Upper lobe of left lung (tissue), 6 donors: ENCODE data around the gene MVD. TPM values are rescaled to one million over a fixed set of nuclear protein-coding genes. Genes with fewer than 3 reads are reported as not detected.

Source experiments
- ATAC-seq, 2 donors: fragments of 200-7000 bp; cut with Tn5 transposase; one replicate each; pipeline ENCODE4 v1.9.1; 2022; ENCODE audit warnings: mild to moderate bottlenecking in 2 of 2, moderate library complexity in 2 of 2; ENCODE audit not compliant: low FRiP score in 2 of 2
- DNase-seq, 2 donors: peaks; one replicate each; pipeline ENCODE4 v3.0.0-alpha.2; 2019 to 2020
- H3K27ac ChIP-seq, 4 donors: fragments of 200-600 bp; sonication (generic); one replicate each; pipeline ENCODE4 v1.5.1; 2016 to 2019
- H3K27me3 ChIP-seq, 4 donors: fragments of 200-600 bp; sonication (generic); one replicate each; pipeline ENCODE4 v1.5.1; 2017 to 2019
- H3K36me3 ChIP-seq, 4 donors: fragments of 200-600 bp; sonication (generic); one replicate each; pipeline ENCODE4 v1.5.1; 2016 to 2019
- H3K4me1 ChIP-seq, 4 donors: fragments of 200-600 bp; sonication (generic); one replicate each; pipeline ENCODE4 v1.5.1; 2018 to 2019
- H3K4me3 ChIP-seq, 4 donors: fragments of 200-600 bp; sonication (generic); one replicate each; pipeline ENCODE4 v1.5.1; 2017 to 2019; ENCODE audit warnings: mild to moderate bottlenecking in 2 of 4, moderate library complexity in 1 of 4
- H3K9me3 ChIP-seq, 4 donors: fragments of 200-600 bp; sonication (generic); one replicate each; pipeline ENCODE4 v1.5.1; 2018 to 2019
- CTCF ChIP-seq, 6 experiments: fragments of 450-650 bp in 4 of 6; fragments of 200-600 bp in 2 of 6; sonication (generic) in 2 of 6; IDR thresholded peaks; one replicate each; pipeline ENCODE4 v1.5.1; 2016 to 2019; ENCODE audit warnings: antibody characterized with exemption in 6 of 6
- EP300 ChIP-seq, 4 donors: sonication (generic); formaldehyde crosslinking; IDR thresholded peaks; one replicate each; pipeline ENCODE4 v1.5.1; 2017; ENCODE audit warnings: antibody characterized with exemption in 4 of 4, control low read depth in 2 of 4
- POLR2A ChIP-seq, 4 donors: fragments of 450-650 bp; IDR thresholded peaks; one replicate each; pipeline ENCODE4 v1.5.1; 2016 to 2017; ENCODE audit warnings: antibody characterized with exemption in 4 of 4, mild to moderate bottlenecking in 2 of 4
- POLR2AphosphoS5 ChIP-seq, 2 donors: sonication (generic); formaldehyde crosslinking; IDR thresholded peaks; one replicate each; pipeline ENCODE4 v1.5.1; 2017; ENCODE audit warnings: antibody characterized with exemption in 2 of 2
- WGBS, 2 donors: methylation state at CpG; one replicate each; pipeline ENCODE4 v1.1.5; 2017 to 2018; 5-methylcytosine and 5-hydroxymethylcytosine counted together
- total RNA-seq, 6 donors: library from RNA; depleted of rRNA in 4 of 6; stranded (reverse); fragments of >200 nt in 4 of 6; gene quantifications; one replicate each; pipeline versions ENCODE4 v1.1.0 to v1.2.1, GENCODE V29; 2016 to 2021
- donor health status: DM: no; HTN: no; CAD: no; lungs with moderate emphysema.
- donor health status: DM: no; HTN: yes; CAD: no; lungs with severe emphysema.

Gene MVD
- total RNA-seq, 6 donors from 2014 or later: 38.1 to 114 (median 90.5) TPM

DNA sequence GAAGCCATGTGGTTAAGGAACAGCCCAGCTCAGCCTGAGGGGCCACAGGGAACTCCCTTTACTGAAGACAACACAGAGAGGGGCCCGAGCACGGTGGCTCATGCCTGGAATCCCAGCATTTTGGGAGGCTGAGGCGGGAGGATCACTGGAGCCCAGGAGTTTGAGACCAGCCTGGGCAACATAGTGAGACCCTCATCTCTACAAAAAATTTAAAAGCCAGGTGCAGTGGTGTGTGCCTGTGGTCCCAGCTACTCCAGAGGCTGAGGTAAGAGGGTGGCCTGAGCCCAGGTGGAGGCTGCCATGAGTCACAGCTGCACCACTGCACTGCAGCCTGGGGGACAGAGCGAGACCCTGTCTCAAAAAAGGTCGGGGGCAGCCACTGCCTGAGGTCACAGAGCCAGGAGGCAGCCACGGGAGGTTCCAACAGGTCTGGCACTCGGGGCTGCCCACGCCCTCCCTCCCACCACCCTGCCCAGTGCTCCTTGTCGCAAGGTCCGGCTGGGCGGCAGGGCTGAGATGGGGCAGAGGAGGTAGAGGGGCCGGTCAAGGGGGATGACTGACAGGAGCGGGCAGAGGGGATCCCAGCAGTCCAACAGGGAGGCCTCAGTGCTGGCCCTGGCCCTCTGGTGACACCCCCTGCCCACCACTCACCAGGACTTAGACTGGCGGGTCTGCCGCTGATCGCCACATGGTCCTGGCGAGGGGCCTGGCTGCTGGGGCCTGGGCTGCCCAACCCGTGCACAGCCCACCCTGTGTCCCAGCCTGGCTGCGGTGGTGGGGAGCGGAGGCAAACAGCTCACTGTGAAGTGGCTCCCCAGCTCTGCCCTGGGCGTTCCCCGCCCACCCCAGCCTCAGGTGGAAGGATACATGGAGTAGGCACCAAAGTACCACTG is 15.5 kb downstream of the MVD start:
- H3K4me3 ChIP-seq: no peak overlapping the region
- TF ChIP-seq POLR2A (IDR thresholded peaks at IDR 0.05): no peak
- no peak for TF ChIP-seq EP300 (IDR thresholded peaks at IDR 0.05)
- no peak for TF ChIP-seq POLR2AphosphoS5 (IDR thresholded peaks at IDR 0.05)
- TF ChIP-seq CTCF (IDR thresholded peaks at IDR 0.05): no peak
- H3K36me3 ChIP-seq: peaks cover 0 to 30% (median 15%) of the 10 kb centered on the region in 4 donors
- WGBS, 2 donors: 86 to 90% methylated on average over 7 to 19 of the region's 22 CpGs
- no peaks in the 10 kb centered on the region for H3K9me3 ChIP-seq
- no peaks in the 10 kb centered on the region for H3K27me3 ChIP-seq
- ATAC-seq (no peak), DNase-seq (peak in 1 of 2 donors; percentile 76)
- no peak overlapping the region for H3K27ac ChIP-seq
- H3K4me1 ChIP-seq: peaks cover 16 to 47% (median 28%) of the 10 kb centered on the region in 4 donors

GRCh38 chr16:88646345-88647034 is 16.4 kb downstream of the MVD start:
- Histone ChIP-seq H3K27ac (no peak overlapping the region), H3K9me3 (no peaks in the 10 kb centered on the region), H3K4me3 (no peak overlapping the region), H3K36me3 (peaks cover 0 to 30% (median 15%) of the 10 kb centered on the region in 4 donors), H3K4me1 (peaks cover 11 to 42% (median 23%) of the 10 kb centered on the region in 4 donors), H3K27me3 (no peaks in the 10 kb centered on the region)
- ATAC-seq (no peak), DNase-seq (peak in 1 of 2 donors; percentile 61)
- TF ChIP-seq EP300 (IDR thresholded peaks at IDR 0.05): no peak
- TF ChIP-seq POLR2A (IDR thresholded peaks at IDR 0.05): no peak
- no peak for TF ChIP-seq POLR2AphosphoS5 (IDR thresholded peaks at IDR 0.05)
- TF ChIP-seq CTCF (IDR thresholded peaks at IDR 0.05): no peak
- 89 to 94% methylated on average over 17 to 27 of the region's 28 CpGs for WGBS, 2 donors

GRCh38 chr16:88645941-88646340 is 16.9 kb downstream of the MVD start:
- H3K4me1 ChIP-seq: peaks cover 8 to 37% (median 18%) of the 10 kb centered on the region in 4 donors
- H3K36me3 ChIP-seq: peaks cover 0 to 30% (median 15%) of the 10 kb centered on the region in 4 donors
- TF ChIP-seq POLR2A (IDR thresholded peaks at IDR 0.05) (no peak), CTCF (IDR thresholded peaks at IDR 0.05) (no peak), POLR2AphosphoS5 (IDR thresholded peaks at IDR 0.05) (no peak), EP300 (IDR thresholded peaks at IDR 0.05) (no peak)
- ATAC-seq: no peak
- H3K27me3 ChIP-seq: no peaks in the 10 kb centered on the region
- 89 to 94% methylated on average over 15 to 23 of the region's 23 CpGs for WGBS, 2 donors
- H3K4me3 ChIP-seq: no peak overlapping the region
- peak in 1 of 2 donors; percentile 81 for DNase-seq
- no peak overlapping the region for H3K27ac ChIP-seq
- no peaks in the 10 kb centered on the region for H3K9me3 ChIP-seq

GRCh38 chr16:88645455-88645854 is 17.4 kb downstream of the MVD start:
- DNase-seq: peak in 1 of 2 donors; percentile 31
- ATAC-seq: no peak
- no peak overlapping the region for H3K4me3 ChIP-seq
- TF ChIP-seq POLR2AphosphoS5 (IDR thresholded peaks at IDR 0.05) (no peak), CTCF (IDR thresholded peaks at IDR 0.05) (no peak), EP300 (IDR thresholded peaks at IDR 0.05) (no peak), POLR2A (IDR thresholded peaks at IDR 0.05) (no peak)
- H3K36me3 ChIP-seq: peaks cover 0 to 30% (median 15%) of the 10 kb centered on the region in 4 donors
- H3K27ac ChIP-seq: no peak overlapping the region
- peaks cover 8 to 32% (median 16%) of the 10 kb centered on the region in 4 donors for H3K4me1 ChIP-seq
- H3K9me3 ChIP-seq: no peaks in the 10 kb centered on the region
- WGBS, 2 donors: 98% methylated on average over 16 of the region's 16 CpGs; no CpG with 5 or more reads in 1 of the 2 donors
- no peaks in the 10 kb centered on the region for H3K27me3 ChIP-seq
